COLO829 (cell line): ENCODE results near the gene DOCK9.

Source experiments
- DNase-seq: peaks from one replicate; pipeline ENCODE4 v3.0.0; 2012; ENCODE audit warnings: low spot score

Gene DOCK9

DNA sequence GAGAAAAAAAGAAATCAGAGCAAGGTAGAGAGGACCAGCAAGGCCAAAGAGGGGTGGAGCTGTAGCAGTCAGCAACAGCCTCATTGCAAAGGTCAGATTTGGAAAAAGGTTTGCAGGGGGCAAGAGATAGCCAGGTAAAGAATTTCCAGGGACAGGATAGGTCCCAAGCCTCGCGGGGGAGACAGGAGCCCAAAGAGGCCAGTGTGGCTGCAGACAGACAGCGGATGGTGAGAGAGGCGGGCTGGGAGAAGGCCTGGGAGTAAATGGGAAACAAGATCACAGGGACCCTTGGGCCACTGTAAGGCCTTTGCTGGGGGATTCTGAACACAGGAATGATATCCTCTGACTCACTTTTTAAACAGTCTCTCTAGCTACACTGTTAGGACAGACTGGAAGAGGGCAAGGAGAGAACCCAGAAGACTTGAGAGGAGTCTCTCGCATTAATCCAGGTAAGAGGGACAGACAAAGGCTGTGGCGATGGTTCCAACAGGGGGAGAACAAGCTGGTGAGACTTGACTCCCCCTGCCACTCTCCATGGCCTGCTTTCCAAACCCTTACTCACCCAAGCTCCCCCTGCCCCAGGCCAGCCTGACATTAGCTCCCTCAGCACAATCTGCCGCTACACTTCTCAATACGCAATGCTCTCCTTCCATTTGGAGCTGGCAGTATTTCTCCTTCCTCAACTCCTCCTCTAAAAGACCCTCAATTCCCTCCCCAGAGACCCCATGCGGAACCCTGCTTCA is 31.8 kb downstream of the DOCK9 start:
- DNase-seq: no peak

GRCh38 chr13:98944336-98944735 is 33.5 kb downstream of the DOCK9 start:
- DNase-seq: no peak

- no peak for DNase-seq
Measured at GRCh38 chr13:98942997-98943396, 34.9 kb downstream of the DOCK9 start.

GRCh38 chr13:98942485-98942884 is 35.4 kb downstream of the DOCK9 start:
- no peak for DNase-seq

- DNase-seq: no peak
Measured at GRCh38 chr13:98941536-98941935, 36.3 kb downstream of the DOCK9 start.

- DNase-seq: no peak
Measured at GRCh38 chr13:98941126-98941525, 36.7 kb downstream of the DOCK9 start.

- DNase-seq: no peak
Measured at GRCh38 chr13:98940325-98941001, 37.4 kb downstream of the DOCK9 start.

DNA sequence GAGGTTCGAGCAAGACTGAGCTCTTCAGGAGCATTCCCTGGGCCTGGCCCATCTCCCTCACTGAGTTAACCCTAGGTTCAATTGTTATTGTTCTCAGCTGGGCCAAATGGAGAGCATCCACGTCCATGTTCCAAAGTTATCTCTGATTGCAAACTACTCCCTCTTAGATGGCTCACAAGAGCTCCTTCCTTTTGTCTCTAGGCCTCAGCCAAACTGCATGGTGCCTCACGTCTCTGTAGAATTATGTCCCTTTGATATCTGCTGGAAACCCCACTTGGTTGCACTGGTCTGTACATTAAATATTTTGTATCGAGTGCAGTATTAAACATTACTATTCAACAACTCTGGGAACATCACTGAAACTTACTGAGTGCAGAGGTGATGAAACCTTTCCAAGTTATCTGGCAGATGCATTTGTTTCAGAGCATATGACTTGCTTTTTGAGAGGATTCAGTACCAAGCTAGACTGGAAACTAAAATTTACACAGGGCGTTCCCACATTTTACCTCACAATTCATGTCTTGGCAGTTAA is 38.1 kb downstream of the DOCK9 start:
- no peak for DNase-seq

- DNase-seq: no peak
Measured at GRCh38 chr13:98938801-98939200, 39.1 kb downstream of the DOCK9 start.

- DNase-seq: no peak
Measured at GRCh38 chr13:98937911-98938381, 39.9 kb downstream of the DOCK9 start.

DNA sequence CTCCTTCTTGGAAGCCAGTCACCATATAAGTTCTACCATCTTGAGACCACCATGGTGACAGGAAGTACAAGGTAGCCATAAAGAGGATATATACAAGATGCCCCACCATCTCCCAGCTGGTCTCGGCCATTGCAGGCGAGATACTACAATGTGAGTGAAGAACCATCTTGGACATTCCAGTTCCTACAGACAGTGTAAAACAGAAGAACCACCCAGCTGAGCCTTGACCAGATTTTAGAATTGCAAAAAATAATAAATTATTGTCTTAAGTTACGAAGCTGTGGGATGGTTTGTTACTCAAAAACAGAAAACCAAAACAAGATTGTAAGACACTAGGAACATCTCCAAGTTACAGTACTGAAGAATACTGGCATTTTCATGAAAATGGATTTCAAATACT is 43.6 kb downstream of the DOCK9 start:
- no peak for DNase-seq

DNA sequence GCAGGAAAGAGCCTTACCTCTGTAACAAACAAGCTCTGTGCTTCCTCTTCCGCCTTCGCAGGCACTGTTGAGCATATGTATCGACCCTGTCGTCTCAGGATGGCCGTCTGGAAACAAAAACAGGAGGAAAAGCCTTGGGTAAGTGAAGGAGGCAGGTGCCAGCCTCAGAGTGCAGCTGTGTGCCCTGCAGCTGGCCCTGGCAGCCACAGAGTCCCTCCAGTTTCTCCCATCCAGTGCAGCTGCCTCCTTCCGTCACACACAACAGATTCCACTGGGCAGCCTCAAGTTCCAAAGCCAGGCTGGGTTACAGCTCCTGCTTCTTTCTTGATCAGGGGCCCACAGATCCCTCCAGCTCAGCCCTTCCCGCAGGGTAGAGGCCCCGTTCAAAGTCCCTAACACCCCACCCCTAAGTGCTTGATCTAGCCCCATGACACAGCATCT is 47.7 kb downstream of the DOCK9 start:
- DNase-seq: no peak

DNA sequence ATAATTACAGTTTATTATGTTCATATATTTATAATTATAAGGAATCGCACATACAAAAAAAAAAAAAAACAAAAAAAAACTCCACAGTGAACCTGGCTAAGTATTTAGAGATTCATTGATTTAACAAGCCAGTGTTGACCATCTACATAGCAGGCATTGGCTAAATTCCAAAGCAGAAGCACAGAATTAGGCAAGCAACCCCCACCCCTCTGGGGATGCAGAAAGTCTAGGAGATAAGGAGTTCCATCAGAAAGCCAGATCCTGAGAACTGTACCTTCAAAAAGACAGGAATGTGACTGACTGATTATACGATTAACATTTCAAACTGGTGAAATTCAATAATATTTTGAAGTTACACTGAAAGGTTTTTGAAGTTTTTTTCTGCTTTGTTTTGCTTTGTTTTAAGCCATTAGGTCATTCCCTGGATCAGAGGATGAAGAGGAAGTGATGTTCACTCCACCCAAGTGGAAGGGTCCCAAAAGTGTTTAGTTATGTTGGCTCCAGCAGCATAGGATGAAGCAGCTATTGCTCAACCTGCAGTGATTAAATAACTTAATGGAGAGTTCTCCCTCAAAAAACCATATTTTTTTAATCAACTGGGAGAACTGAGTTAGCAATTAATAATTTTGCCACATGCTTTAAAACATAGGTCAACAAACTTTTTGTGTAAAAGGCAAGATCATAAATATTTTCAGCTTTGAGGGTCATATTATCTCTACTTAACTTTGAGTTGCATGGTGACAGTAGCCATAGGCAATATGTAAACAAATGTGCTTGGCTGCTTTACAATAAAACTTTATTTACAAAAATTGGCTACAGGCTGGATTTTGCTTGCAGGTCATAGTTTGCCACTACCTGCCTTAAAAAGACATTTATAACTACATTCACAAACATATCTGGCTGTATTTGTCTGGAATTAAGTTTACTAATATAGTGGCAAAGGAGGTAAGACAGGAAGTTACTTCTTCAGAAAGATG is 49.6 kb downstream of the DOCK9 start:
- DNase-seq: no peak

GRCh38 chr13:98925949-98926348 is 51.9 kb downstream of the DOCK9 start:
- no peak for DNase-seq

DNA sequence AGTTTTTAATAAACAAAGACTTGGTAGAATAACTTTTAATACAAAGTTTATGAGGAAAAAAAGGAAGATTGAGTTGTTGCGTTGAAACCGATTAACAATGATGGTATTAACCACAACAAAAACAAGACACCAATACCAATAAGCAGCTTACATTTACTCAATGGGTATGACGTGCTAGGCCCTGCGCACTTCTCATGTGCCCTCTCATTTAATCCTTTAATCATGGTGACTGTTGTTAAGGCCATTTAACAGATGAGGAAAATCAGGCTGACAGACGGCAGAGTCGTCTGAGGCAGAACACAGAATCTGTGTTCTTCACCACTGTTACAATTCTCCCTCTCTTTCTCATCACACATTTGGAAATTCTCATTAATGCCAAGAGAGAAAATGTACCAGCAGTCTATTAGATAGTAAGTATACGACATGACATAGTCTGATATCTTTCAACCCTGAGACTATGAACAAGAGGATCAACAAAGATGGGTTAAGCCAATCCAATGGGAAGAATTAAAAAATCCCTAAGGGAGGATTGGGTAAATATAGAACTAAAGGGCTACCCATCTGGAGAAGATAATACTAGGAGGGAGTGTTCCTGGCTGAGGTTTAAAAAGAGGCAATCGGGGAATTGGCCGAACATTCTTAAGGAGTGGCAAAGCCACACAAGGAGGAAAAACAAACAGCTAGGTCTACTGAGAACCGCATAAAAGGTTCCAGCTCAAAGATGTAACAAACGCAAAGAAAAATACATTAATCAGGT is 54.0 kb downstream of the DOCK9 start:
- DNase-seq: no peak

DNA sequence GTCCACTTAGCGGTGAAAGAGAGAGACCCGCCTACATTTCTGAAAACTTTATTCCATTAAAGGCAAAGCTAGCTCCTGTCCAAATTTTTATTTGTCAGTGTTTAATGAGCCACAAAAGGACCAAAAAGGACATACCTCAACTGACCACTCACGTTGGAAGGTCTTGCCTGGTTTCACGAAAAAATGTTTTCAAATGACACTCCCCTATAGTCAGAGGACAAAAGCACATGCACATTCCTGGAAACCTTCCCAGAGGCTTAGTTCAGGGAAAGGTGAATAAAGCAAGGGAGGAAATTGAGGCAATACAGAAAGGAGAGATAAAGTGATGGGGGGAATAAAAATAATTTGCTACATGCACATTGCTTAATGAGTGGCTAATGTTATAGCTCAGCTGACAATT is 55.6 kb downstream of the DOCK9 start:
- no peak for DNase-seq

GRCh38 chr13:98921786-98922185 is 56.1 kb downstream of the DOCK9 start:
- DNase-seq: no peak

- DNase-seq: no peak
Measured at GRCh38 chr13:98921015-98921580, 56.8 kb downstream of the DOCK9 start.

DNA sequence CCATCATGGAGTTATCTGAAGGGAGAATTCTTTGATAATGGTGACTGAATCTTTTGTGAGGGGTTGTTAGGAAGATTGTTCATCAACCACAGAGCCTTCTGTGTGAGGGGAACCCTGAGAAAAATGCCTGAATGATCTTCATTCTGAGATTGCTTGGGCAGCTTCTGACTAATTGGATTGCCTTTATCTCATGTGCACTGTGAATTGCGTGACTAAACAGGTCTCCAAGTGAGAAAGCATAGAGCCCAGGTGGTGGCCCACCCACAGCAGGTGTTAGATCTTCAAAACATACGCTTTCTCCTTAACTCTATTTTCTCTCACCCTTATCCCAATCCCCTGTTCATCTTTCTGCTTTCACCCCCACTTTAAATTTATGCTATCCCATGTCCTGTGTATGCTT is 58.3 kb downstream of the DOCK9 start:
- no peak for DNase-seq

- no peak for DNase-seq
Measured at GRCh38 chr13:98918771-98919170, 59.1 kb downstream of the DOCK9 start.

DNA sequence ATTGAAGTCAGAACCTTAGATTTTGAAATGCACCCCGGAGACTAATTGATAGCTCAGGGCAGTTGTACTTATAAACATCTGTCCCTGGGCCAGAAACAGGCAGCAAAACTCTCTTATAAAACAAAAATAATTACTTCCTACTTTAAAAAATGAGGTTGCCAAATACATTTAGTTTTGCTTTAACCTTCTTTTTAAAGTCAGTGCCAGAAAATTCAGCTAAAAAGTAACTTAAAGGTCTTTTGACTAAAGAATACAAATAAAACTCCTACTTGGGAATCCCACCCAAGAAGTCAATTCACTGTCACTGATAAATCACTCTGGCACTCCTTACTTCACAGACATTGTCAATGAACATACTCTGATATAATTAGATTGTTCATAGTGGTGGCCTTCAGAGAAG is 60.7 kb downstream of the DOCK9 start:
- DNase-seq: no peak
